Activated CD4-positive, CD25-positive, alpha-beta regulatory T cell (primary cell): ENCODE results near the gene SLC6A18.
"Not testable (repeated sequence)": the region's sequence is repeated elsewhere in the genome, so short reads cannot be mapped to it uniquely, and the experiment has no call there.

Experiments
- DNase-seq, 4 experiments: peaks; one replicate each; lab custom pipeline; 2025; lab: John Stamatoyannopoulos, UW

Gene SLC6A18

DNA sequence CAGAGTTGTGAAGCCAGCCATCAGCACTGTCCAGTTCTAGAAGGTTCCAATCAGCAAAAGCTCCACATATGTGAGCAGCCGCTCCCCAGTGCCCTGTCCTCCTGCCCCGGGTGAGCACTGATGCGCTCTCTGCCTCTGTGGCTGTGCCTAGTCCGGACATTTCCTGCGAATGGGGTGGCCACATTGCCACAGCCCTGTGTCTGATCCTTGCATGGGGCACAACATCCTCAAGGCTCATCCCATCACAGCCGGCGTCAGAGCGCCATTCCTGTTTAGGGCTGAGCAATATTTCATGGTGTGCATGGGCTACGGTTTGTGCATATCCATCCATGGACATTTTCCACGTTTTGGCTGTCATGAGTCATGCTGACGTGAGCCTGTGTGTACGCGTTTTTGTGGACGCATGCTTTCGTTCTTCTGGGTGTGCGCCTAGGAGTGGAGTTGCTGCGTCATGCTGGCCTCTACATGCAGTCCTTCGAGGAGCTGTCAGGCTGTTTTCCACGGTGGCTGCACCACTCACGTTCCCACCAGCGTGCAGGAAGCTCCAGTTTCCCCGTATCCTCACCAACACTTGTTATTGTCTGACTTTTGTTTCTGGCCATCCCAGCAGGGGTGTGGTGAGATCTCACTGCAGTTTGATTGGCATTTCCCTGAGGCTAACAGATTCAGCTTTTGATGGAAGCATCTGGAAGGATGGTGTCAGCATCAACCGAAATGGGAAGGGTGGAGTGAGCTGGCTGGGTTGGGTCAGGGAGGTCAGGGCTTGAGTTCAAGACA is 9.7 kb upstream of the SLC6A18 start:
- DNase-seq = no peak

DNA sequence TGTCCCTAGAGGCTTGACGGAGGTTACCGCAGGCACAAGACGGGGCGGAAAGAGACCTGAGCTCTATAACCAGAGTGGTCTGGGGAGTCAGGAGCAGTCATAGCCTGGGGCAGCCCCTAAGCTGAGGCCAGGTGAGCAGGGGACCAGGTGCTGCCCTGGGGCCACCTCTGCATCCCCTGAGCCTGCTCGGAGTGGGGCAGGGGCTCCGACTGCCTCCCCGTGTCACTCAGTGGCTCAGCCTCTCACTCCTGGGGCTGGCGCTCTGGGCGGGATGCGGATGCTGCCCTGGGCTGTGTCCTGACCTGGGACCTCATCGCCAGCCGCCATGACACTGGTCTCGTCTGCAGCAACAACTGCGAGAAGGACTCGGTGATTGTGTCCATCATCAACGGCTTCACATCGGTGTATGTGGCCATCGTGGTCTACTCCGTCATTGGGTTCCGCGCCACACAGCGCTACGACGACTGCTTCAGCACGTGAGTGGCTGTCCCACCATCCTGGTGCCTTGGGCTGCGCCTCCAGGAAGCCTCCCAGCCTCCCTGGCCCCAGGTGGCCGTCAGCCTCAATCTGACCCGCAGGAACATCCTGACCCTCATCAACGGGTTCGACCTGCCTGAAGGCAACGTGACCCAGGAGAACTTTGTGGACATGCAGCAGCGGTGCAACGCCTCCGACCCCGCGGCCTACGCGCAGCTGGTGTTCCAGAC is 8.8 kb upstream of the SLC6A18 start:
- DNase-seq = no peak

DNA sequence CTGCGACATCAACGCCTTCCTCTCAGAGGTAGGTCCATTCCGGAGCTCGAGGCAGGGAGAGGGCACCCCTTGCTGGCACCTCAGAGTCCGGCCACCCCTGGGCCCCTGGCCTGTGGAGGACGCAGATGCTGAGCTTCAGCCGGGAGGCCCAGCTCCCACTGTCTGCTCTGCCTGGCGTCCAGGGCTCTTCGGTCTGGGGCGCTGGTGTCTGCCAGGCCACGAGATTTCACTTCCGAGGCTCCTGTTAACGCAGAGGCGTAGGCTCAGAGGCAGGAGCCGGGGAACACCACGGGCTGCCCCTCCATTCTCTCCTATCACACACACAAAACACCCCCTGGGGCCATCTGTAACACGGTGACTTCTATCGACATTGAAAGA is 8.3 kb upstream of the SLC6A18 start:
- no peak for DNase-seq

DNA sequence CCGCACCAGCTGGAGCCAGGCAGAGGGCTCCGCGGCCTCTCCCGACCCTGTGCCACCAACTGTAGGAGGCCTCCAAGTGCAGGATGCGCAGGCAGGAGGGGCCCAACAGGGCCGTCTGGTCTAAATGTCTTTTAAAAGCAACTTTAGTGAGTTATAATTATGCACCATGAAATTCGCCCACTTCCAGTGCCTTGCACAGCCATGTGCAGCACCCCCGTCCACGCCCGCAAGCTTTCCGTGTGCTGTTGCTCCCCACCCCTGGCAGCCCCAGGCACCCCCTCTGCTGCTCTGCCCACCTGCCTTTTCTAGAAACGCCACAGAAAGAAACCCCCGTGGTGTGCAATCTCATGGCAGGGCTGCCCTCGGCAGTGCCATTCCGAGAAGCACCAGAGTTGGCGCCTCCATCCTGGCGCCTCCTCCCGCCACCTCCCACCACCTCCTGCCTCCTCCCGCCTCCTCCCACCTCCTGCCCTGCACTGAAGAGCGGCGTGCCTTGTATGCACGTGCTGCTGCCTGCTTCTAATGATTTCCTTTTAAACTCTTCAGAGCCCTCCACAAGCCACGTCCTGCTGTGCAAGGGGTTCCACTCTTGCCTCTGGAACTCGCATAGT is 7.5 kb upstream of the SLC6A18 start:
- no peak for DNase-seq

DNA sequence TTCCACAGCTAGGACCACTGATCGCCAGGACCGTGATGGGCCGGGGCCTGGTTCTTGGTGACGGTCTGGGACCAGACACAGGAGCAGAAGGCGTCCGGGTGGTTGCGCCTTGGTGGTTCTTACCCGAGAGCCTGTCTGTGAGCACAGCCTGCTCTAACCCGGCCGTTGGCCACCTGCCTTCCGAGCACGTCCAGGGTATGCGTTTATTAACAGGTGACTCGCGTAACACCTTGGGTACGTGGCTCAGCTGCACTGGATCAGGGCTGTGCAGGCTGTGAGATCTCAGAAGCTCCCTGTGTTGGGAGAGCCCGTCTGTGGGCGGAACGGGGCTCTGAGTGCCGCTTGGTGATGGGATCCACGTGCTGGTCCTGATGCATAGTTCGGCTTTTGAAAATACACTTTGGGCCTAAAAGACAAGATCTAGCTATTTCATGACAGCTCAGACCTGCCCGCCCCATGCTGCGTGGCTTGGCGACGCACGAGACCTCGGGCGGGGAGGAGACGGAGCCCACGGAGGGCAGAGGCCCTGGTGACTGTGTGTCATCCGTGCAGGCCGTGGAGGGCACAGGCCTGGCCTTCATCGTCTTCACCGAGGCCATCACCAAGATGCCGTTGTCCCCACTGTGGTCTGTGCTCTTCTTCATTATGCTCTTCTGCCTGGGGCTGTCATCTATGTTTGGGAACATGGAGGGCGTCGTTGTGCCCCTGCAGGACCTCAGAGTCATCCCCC is 6.7 kb upstream of the SLC6A18 start:
- DNase-seq = no peak

DNA sequence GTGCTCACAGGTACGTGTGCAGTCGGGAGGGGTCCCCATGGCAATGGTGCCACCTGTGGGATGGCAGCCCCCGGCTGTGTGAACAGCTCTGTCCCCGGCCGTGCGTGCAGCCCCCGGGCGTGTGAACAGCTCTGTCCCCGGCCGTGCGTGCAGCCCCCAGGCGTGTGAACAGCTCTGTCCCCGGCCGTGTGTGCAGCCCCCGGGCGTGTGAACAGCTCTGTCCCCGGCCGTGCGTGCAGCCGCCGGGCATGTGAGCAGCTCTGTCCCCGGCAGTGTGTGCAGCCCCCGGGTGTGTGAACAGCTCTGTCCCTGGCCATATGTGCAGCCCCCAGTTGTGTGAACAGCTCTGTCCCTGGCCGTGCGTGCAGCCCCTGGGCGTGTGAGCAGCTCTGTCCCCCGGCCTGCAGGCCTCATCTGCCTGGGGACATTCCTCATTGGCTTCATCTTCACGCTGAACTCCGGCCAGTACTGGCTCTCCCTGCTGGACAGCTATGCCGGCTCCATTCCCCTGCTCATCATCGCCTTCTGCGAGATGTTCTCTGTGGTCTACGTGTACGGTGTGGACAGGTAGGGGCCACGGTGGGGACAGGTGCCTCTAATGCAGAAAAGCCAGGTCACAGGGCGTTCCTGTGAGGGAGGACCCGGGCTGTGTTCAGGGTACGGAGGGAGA is 5.9 kb upstream of the SLC6A18 start:
- DNase-seq = no peak

DNA sequence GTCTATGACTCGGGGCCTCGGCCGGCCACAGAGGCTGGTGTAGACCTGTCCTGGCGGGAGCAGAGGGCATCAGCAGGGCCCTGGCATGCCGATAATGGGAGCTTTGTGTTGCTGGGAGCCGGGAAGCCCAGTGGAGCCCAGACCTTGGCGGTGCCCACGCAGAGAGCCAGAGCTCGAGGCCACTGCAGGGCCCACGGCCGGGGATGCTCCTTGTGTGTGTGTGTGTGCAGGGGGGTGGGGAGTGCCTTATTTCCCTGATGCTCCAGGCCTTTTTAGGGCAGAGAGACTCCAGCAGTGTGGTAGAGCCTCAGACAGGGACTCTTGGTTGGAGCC is 5.4 kb upstream of the SLC6A18 start:
- DNase-seq = no peak

DNA sequence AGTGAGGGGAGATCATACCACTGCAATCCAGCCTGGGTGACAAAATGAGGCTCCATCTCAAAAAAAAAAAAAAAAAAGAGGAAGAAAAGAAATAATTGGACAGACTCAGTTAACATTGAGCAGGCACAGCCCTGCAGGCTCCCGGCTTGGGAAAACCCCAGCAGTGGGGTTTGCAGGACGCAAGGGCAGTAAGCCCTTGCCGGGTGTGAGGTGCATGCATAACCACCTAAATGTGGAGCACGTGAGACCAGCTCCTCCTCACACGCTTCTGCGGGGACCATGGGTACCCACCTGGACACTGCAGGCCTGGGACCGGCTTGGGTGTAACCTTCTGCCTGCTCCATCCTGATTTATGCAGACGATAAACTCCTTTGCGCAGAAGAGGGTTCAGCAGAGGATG is 4.8 kb upstream of the SLC6A18 start:
- DNase-seq = no peak

DNA sequence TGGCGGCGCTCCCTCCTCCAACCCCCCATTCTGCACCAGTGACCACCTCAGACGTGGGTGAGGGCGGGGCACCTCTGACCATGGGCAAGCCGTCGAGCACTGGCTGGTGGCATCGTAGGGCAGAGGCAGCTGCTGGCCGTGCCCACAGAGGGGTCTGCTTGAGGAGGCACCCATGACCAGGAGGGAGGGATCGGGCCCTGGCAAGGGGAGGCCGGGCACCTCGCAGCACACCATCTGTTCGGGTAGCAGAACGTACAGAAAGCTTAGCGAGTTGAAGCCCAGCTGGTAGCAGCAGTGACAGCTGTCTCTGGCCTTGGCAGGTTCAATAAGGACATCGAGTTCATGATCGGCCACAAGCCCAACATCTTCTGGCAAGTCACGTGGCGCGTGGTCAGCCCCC is 4.3 kb upstream of the SLC6A18 start:
- DNase-seq = no peak

DNA sequence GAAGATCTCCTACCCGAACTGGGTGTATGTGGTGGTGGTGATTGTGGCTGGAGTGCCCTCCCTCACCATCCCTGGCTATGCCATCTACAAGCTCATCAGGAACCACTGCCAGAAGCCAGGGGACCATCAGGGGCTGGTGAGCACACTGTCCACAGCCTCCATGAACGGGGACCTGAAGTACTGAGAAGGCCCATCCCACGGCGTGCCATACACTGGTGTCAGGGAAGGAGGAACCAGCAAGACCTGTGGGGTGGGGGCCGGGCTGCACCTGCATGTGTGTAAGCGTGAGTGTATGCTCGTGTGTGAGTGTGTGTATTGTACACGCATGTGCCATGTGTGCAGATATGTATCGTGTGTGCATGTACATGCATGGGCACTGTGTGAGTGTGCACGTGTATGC is 3.5 kb upstream of the SLC6A18 start:
- DNase-seq = no peak

DNA sequence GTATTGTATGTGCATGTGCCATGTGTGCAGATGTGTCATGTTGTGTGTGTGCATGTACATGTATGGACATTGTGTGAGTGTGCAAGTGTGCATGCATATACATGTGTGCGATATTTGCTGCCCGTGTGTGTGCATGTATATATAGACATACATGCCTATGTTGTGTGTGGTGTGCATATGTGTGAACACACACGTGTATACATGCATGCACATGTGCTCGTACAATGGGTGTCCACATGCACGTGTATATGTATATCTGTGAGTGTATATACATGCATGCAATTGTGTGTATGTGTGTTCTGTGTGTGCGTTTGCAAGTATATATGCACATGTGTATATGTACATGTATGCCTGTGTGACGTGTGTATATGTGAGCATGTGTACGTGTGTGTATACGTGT is 3.0 kb upstream of the SLC6A18 start:
- DNase-seq = no peak

DNA sequence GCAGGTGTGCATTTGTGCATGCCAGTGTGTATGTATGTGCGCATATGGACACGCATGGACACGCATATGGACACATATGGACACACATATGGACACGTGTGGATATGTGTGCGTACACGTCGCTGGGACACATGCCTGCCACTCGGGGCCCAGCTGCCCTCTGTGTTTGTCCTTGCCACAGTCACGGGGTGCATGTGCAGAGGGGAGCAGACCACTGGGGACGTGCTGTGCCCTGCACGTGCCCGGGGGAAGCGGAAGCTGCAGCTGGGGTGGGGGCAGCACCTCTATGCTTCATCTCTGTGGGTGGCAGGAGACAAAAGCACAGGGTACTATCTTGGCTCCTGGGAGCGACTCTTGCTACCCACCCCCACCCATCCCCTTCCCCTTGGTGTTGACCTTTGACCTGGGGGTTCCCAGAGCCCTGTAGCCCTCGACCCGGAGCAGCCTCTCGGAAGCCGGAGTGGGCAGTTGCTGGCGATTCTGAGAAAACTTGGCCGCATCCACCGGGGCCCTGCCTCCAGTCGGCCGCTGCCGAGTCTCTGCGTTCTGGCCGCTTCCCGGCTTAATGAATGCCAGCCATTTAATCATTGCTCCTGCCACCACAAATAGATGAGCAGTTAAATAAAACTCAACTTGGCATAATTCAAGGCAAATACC is 2.4 kb upstream of the SLC6A18 start:
- DNase-seq = no peak

DNA sequence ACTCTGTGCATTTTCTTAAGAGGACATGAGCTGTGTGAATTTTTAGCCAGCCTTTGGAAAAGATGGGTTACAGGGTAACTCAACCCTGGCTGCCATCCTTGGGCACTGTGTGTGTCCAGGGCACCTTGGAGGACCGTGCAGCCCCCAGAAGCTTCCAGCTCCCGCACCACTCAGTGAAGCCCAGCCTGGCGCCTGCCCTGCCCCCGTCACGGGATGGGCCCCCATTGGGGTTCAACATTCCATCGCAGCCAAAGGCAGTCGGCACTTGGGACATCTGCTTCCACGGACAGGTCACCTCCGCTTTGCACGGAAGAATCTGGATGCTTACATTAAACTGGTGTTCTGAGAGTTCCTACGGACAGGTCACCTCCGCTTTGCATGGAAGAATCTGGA is 1.9 kb upstream of the SLC6A18 start:
- DNase-seq = no peak

DNA sequence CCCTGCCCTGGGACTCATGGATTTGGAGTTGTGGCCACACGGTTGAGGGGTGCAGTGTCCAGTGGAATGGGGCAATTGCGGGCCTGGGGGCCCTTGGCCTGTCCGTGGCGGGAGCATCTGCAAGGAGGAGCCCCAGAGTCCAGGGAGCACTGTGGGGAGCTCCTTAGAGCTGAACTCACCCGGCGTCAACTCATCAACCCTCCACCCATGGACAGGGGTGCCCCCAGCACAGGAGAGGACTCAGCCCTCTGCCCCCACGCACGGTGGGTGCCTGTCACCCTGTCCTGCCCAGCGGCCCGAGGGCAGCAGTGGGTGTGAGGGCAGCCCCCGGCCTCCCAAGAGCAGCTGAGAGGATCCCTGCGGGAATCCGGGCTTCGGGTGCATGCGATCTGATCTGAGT is 550 bp upstream of the SLC6A18 start:
- DNase-seq = no peak

DNA sequence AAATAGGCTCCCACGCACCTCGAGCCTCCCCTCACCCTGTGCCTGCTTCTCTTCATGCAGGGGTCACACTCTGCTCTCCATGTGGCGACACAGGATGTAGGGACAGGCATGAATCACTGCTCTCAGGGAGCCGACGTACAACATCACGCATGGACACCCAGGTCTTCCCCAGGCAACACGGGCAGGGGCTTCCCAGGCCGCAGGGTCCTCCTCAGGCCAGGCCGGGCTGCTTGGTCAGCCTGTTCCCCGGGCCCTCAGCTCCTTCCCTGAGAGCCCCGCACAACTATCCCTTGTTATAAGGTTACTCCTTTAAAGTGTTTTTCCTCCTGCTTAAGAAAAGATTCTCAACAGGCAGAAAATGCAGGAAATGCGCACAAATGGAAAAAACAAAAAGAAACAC is 1.1 kb downstream of the SLC6A18 start:
- DNase-seq = no peak

DNA sequence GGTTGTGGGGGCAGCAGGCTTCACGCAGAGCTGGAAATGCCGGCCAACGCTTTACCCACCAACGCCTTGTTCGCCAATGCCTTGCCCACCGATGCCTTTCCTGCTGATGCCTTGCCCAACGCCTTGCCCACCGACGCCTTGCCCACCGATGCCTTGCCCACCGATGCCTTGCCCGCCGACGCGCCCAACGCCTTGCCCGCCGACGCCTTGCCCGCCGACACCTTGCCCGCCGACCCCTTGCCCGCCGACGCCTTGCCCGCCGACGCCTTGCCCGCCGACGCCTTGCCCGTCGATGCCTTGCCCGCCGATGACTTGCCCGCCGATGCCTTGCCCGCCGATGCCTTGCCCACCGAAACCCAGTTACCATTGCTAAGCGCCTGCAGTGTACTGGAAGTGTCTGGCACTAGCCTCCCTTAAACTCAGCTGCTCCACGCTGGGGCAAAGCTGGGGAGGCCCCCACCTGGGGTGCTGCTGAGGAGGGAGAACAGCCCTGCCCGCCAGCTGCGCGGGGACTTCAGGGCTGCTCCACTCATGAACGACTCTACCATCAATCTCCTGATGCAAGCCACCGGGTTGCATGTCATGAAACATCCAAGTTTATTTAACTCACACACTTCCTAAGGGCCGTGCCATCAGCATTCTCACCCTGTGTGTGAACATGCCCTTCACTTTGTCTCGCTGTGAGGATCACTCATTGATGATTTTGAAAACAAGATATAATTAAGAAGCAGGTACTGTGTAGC is 1.8 kb downstream of the SLC6A18 start:
- DNase-seq = no peak

DNA sequence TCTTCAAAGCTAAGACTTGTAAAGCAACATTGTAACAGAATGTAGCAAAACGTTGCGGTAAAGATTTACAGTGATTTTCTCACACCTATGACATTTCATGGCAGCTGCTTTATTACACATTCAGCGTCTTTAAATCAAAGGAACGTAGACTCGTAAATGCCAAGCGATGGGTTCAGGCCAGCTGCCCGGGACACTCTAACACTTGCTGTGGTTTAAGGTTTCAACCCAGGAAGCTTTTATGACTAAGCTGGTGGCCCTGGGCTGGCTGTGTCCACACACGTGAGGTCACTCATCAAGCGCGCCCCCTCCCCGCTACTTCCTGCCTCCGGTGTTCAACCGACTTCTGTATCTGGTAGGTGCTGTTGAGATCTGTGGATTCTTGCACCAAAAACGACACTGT is 2.5 kb downstream of the SLC6A18 start:
- no peak for DNase-seq

DNA sequence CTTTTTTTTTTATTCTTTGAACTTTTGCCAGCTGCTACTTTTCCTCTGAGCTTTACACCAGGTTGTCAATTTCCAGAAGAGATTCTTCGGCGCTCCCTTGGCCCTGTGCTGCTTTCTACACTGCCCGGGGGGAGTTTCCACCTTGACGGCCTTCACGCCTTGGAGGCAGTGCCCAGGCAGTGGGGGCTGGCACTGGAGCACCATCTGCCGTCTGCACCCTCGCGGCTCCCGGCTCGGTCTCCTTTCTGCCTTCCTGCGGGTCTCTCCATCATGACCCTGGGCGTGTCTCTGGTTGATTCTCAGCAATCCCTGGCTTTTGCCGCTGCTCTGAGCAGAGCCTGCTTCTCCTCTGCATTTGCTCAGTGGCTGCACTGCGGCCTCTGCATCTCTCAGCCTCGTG is 2.9 kb downstream of the SLC6A18 start:
- DNase-seq = no peak

DNA sequence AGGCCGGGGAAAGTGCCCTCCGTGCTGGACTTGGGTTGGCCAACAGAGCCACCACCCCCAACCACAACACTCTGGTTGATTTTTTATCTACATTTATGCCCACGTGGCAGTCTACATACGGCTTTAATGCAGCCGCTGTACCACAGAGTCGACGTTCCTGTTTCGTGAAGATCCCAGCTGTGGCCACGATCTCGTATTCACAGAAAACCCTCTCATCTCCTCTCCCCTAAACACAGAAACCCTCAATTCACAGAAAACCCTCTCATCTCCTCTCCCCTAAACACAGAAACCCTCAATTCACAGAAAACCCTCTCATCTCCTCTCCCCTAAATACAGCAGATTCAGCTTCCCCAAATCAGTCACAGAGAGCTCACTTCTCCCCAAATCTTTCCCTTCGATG is 3.8 kb downstream of the SLC6A18 start:
- DNase-seq = not testable (repeated sequence)

DNA sequence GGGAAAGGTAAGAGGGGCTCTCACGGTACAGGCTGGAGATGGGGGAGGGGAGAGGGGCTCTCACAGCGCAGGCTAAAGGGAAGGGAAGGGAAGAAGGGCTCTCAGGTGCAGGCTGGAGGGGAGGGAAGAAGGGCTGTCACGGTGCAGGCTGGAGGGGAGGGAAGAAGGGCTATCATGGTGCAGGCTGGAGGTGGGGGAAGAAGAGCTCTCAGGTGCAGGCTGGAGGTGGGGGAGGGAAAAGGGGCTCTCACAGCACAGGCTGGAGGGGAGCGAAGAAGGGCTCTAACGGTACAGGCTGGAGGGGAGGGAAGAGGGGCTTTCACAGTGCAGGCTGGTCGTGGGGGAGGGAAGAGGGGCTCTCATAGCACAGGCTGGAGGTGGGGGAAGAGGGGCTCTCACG is 4.6 kb downstream of the SLC6A18 start:
- no peak for DNase-seq

DNA sequence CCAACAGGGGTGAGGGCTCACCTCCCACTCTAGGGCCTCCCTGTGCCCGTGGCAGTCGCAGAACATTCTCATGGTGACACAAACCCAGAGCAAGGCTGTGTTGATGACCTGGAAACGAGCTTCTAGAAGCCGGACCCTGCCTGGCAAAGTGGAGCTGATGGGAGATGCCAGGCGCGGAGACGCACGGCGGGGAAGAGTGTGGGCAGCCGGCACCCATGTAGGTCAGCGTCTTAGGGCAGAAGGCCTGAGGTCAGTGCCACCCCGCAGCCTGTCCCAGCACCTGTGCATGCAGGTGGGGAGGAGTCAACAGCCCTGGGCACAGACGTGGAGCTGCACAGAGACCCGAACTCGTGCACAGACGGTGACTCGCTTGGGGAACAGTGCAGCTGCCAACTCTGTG is 5.4 kb downstream of the SLC6A18 start:
- no peak for DNase-seq
